Activated CD4-positive, alpha-beta T cell treated with anti-CD3 and anti-CD28 coated beads for 4 hours (primary cell): ENCODE results near the gene MLANA.
"Not testable (repeated sequence)": the region's sequence is repeated elsewhere in the genome, so short reads cannot be mapped to it uniquely, and the experiment has no call there.

ENCODE experiments used
- DNase-seq, 2 donors: peaks; one replicate each; pipeline ENCODE4 v3.0.0-alpha.2; 2020

The MLANA gene

GRCh38 chr9:5870020-5870339, 20.7 kb upstream of the MLANA start:
- DNase-seq = no peak

- DNase-seq = no peak
These were observed 20.0 kb upstream of the MLANA start for GRCh38 chr9:5870691-5871090.

GRCh38 chr9:5871785-5872184, 18.9 kb upstream of the MLANA start:
- DNase-seq = no peak

- no peak for DNase-seq
These were observed 18.2 kb upstream of the MLANA start for GRCh38 chr9:5872511-5872910.

DNA sequence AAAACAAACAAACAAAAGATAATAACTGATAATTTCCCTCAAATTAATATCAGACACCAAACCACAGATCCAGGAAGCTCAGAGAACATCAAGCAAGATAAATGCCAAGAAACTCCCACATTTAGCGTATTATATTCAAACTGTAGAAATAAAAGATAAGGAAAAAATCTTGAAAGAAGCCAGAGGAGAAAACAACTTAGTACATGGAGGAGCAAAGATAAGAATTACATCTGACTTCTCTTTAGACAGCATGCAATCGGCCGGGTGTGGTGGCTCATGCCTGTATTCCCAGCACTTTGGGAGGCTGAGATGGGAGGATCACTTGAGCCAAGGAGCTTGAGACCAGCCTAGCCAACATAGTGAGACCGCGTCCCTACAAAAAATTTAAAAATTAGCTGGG, 17.2 kb upstream of the MLANA start:
- no peak for DNase-seq

- DNase-seq = no peak
These were observed 16.6 kb upstream of the MLANA start for GRCh38 chr9:5874048-5874447.

DNA sequence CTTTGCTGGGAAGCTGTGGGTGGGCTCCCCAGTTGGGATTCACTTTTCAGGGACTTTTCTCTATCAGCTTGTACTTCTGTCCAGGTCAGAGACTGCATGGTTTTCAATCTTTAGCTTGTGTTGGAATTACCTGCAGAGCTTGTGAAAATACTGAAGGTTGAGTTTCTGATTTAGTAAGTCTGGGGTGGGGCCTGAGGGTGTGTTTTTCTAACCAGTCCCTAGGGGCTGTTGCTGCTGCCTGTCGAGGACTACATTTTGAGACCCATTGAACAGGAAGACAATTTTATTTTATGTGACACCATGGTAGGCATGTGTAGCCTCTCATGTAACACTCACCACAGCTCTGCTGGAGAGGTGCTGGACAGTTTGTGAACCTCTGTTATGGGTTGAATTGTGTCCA, 14.7 kb upstream of the MLANA start:
- no peak for DNase-seq

- DNase-seq = no peak
These were observed 14.0 kb upstream of the MLANA start for GRCh38 chr9:5876711-5877110.

GRCh38 chr9:5879419-5880181, 11.1 kb upstream of the MLANA start:
- DNase-seq = no peak

- DNase-seq = not testable (repeated sequence)
These were observed 8.3 kb upstream of the MLANA start for GRCh38 chr9:5882244-5883012.

GRCh38 chr9:5884191-5884590, 6.5 kb upstream of the MLANA start:
- no peak for DNase-seq

- DNase-seq = peak; percentile 73 to 78
These were observed 4.4 kb upstream of the MLANA start for GRCh38 chr9:5886114-5886939.

DNA sequence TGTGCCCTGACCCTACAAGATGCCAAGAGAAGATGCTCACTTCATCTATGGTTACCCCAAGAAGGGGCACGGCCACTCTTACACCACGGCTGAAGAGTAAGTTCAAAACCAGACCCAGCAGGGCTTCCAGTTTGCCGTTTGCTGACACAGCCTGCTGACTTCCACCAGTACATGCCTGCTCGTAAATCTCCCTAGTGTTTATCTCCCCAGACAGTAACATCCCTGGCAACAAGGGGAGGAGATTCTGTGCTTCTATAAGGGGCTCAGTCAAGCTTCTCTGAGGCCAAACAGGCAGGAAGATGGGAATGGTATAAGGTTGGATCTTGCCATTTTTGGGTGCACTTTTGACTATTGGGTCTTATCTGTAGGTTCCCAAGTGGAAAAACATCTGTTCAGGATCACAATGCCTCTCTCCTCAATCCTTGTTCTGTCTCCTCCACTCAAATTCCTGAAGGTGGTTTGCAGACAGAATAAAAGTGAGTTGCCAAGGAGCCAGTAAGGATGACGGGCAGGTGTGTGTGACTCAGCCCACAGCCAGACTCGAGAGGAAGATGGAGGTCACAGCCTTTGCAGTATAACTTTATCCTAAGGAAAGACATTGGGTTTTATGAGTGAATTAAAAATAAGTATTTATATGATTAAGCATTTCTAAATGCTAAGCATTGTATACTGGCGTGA, 1.9 kb downstream of the MLANA start:
- no peak for DNase-seq

DNA sequence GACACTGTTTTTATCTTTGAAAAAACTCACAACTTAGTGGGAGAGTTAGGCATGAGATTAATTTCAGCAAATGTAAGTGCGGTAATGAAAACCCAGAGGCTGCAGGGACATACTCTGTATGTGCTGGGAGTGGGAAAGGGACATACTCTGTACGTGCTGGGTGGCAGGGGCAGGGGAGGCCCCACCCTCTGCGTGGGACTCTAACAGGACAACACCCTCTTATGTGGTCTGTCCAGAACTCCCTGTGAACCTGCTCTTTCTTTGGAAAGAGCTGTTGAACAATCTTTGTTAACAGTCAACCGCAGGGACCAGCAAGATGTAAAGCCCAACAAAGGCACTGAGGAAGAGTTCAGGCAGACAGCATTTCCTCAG, 2.4 kb downstream of the MLANA start:
- DNase-seq = no peak

DNA sequence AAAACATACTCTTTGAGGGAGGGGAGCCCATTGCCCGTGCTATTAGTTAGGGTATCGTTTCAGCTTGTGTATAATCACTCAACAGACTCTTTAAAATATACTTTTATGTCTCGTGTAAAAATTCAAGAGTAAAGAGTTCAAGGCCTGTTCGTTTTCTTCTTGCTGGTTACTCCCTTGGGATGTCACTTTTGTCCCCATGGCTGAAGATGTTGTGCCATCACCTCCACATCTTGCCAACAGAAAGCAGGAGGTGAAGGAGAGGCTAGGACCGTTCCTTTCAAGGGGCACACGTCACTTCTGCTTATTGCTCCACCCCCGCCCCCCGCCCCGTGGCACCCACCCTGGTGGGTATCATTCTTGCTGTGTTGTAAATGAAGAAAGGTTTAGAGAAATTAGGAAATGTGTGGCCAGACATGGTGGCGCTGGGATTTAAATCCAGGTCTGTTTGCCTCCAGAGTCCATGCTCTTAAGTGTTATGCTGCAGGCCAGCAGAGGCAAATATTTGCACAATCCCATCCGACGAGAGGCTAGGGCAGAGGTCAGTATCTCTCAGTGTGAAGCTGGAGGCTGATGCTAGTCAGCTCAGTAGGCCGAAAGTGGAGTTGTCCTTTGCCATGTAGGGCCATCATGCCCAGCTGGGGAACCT, 3.0 kb downstream of the MLANA start:
- no peak for DNase-seq

- no peak for DNase-seq
These were observed 3.7 kb downstream of the MLANA start for GRCh38 chr9:5894237-5894959.

DNA sequence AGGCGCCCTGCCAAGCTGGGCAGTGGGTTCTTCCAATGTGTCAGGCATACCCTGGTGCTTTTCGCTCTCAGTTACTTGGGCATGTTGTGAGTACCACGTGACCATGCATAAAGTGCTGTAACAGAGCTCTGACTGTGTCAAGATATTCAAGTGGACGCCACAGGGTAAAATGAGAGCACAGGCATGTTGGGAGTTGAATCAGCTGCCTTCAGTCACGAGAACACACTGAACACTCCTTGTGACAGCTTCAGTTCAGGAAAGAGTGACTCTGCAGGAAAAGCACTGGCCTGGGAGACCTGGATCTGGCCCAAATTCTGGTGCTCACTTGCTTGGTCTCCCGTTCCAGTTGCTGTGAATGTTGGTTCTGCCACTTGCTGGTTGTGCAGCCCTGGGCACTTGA, 5.1 kb downstream of the MLANA start:
- no peak for DNase-seq

- no peak for DNase-seq
These were observed 6.2 kb downstream of the MLANA start for GRCh38 chr9:5896863-5897262.

DNA sequence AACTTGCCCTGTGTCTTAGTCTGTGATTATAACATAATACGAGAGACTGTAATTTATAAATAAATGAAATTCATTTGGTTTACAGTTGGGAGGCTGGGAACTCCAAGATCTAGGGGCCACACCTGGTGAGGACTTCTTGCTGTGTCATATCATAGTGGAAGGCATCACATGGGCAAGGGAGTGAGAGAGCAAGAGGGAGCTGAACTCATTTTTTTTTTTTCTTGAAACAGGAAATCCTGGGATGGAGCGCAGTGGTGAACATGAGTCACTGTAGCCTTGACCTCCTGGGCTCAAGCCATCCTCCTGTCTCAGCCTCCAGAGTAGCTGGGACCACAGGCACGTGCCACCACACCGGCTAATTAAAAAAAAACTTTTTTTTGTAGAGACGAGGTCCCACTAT, 7.2 kb downstream of the MLANA start:
- DNase-seq = no peak

- no peak for DNase-seq
These were observed 8.6 kb downstream of the MLANA start for GRCh38 chr9:5899292-5899691.

DNA sequence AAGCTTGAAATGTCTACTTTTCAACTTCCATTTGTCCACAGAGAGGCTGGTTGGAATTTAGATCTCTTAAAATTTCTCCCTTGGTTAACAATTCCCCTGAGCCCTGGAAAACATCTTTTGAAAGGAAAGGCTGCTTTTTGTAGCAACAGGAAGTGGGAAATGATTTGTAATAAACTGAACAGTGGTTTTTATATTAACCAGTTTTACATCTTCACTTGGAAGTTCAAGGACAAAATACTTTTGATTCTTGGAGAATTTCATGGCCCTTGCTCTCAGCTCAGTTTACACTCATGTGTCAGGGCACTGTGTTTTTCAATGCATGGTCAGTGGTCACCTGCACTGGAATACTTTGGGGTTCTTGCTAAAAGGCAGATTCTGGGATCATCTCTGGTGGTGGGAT, 9.9 kb downstream of the MLANA start:
- DNase-seq = no peak

DNA sequence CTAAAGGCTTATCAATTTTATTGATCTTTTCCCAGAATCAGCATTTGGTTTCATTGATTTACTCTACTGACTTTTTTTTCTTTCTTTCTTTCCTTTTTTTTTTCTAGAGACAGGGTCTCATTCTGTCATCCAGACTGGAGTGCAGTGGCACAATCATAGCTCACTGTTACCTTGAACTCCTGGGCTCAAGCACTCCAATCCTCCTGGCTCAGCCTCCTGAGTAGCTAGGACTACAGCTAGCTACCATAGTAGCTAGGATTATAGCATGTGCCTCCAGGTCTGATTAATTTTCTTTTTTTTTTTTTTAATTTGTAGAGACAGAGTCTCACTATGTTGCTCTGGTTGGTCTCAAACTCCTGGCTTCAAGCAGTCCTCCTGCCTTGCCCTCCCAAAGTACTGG, 11.7 kb downstream of the MLANA start:
- no peak for DNase-seq
